ENCODE results near the gene PML.

PML gene

GRCh38 chr15:73972984-73973682, 21.4 kb upstream of the PML start (continued):
- TF ChIP-seq ZNF768 (tag by site-specific recombination; IDR thresholded peaks at IDR 0.05) (no peak), TCF7L2 (IDR thresholded peaks at IDR 0.05; ENCODE audit: borderline replicate concordance, low read depth, low read length) (no peak), ZNF426 (tag by site-specific recombination; IDR thresholded peaks at IDR 0.05) (no peak), PRDM10 (tag by site-specific recombination; IDR thresholded peaks at IDR 0.05) (no peak), ZNF398 (tag by site-specific recombination; IDR thresholded peaks at IDR 0.05) (no peak), GLI4 (tag by site-specific recombination; IDR thresholded peaks at IDR 0.05) (no peak), ZNF610 (tag by site-specific recombination; IDR thresholded peaks at IDR 0.05; ENCODE audit: borderline replicate concordance) (no peak), ZNF280D (tag by site-specific recombination; IDR thresholded peaks at IDR 0.05) (no peak), ZNF692 (tag by site-specific recombination; IDR thresholded peaks at IDR 0.05) (peak; percentile 69), ZBTB7A (tag by site-specific recombination; IDR thresholded peaks at IDR 0.05; ENCODE audit: low read depth) (no peak), ZNF221 (tag by site-specific recombination; IDR thresholded peaks at IDR 0.05; ENCODE audit: borderline replicate concordance) (no peak), ZNF132 (tag by site-specific recombination; IDR thresholded peaks at IDR 0.05; ENCODE audit: borderline replicate concordance) (no peak), ZNF530 (tag by site-specific recombination; IDR thresholded peaks at IDR 0.05; ENCODE audit: low read depth) (no peak), OVOL3 (tag by site-specific recombination; IDR thresholded peaks at IDR 0.05) (no peak), ZNF248 (tag by site-specific recombination; IDR thresholded peaks at IDR 0.05) (no peak), ZNF843 (tag by site-specific recombination; IDR thresholded peaks at IDR 0.05) (no peak), ZNF335 (tag by site-specific recombination; conservative IDR thresholded peaks at IDR 0.05) (no peak), ZNF571 (tag by site-specific recombination; IDR thresholded peaks at IDR 0.05) (no peak), ZNF645 (tag by site-specific recombination; IDR thresholded peaks at IDR 0.05) (no peak), ZNF580 (tag by site-specific recombination; IDR thresholded peaks at IDR 0.05) (no peak), ZNF423 (tag by site-specific recombination; IDR thresholded peaks at IDR 0.05) (no peak), SCRT1 (tag by site-specific recombination; IDR thresholded peaks at IDR 0.05; ENCODE audit: borderline replicate concordance) (no peak), ZNF433 (tag by site-specific recombination; IDR thresholded peaks at IDR 0.05; ENCODE audit: low read depth) (no peak), PRDM4 (tag by site-specific recombination; IDR thresholded peaks at IDR 0.05) (no peak), ZNF830 (tag by site-specific recombination; IDR thresholded peaks at IDR 0.05; ENCODE audit: low read depth) (no peak)
